Activated T-cell treated with anti-CD3 and anti-CD28 coated beads, Interleukin-2, amount 50 U/mL, for 72 hours (primary cell): ENCODE results near the gene MRPL37. TPM values are rescaled to one million over a fixed set of nuclear protein-coding genes. Genes with fewer than 3 reads are reported as not detected.
A peak's percentile ranks its signal among the peaks of the same experiment; 100 is the strongest.

Source experiments
- ATAC-seq, 2 donors: fragments of 150-1000 bp; cut with Tn5 transposase; replicated peaks in 1 of 2; 2 replicates each; pipeline ENCODE4 v1.10.0; 2021; ENCODE audit warnings: moderate library complexity in 2 of 2, mild to moderate bottlenecking in 1 of 2
- DNase-seq, 2 donors: peaks; one replicate each; pipeline ENCODE4 v3.0.0; 2021 to 2022; ENCODE audit warnings: mixed read lengths in 1 of 2
- H3K27ac Mint-ChIP-seq: one replicate; pipeline ENCODE4 v1.8.0; 2022; ENCODE audit warnings: mild to moderate bottlenecking, moderate library complexity, mixed read lengths
- H3K27me3 Mint-ChIP-seq: one replicate; pipeline ENCODE4 v1.8.0; 2022; ENCODE audit warnings: low read depth, mixed read lengths
- H3K36me3 Mint-ChIP-seq, 2 donors: one replicate each; pipeline ENCODE4 v1.8.0; 2022; ENCODE audit warnings: mixed read lengths in 2 of 2, mild to moderate bottlenecking in 1 of 2; ENCODE audit not compliant: insufficient read depth in 2 of 2
- H3K4me1 Mint-ChIP-seq: one replicate; pipeline ENCODE4 v1.8.0; 2022; ENCODE audit warnings: low read depth, mixed read lengths
- H3K4me3 Mint-ChIP-seq, 2 donors: one replicate each; pipeline ENCODE4 v1.8.0; 2022; ENCODE audit warnings: mild to moderate bottlenecking in 2 of 2, mixed read lengths in 2 of 2, moderate library complexity in 2 of 2
- H3K9me3 Mint-ChIP-seq, 2 donors: one replicate each; pipeline ENCODE4 v1.8.0; 2022; ENCODE audit warnings: mixed read lengths in 2 of 2
- total RNA-seq, 2 donors: library from RNA; stranded (reverse); gene quantifications; one replicate each; pipeline ENCODE4 v1.2.3, GENCODE V29; 2022

Gene MRPL37
- total RNA-seq, 2 donors from 2014 or later = 150 to 166 TPM

DNA sequence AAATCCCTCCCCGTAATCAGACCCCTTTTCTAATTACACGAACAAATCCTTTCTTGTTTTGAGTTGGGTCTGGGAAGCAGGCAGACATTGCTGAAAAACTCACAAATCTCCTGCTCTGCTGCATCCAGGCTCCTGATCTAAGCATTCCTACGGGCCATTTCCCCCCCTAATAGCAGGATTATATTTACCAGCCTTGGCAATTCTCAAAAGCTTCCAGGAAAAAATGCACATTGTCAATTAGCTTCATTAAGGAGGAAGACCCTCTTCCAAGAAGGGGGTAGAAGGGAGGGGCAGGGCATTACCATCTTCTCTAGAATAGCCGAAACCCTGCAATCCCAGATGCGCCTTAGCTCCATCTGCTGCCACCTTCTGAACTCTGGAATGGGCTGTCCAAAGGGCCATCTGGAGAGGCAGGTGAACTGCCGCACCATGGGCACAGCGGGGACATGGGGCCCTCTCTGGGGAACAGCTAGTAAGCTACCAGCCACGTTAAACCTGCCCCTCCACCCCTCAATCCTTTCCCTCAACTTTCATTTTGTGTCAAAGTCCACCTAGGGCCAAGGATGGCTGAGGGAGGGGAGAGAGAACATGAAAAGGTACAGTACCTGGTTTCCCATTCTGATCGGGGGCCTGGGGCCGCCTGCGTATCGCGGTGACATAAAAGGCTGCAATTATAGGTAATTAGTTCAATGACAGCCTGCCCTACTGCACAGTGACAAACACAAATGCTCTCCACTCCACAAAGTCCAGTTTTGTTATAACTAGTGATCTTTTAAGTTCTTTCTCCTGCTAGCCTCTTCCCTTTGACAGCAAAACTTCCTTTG, 56.8 kb downstream of the MRPL37 start:
- H3K4me1 Mint-ChIP-seq = no peaks in the 10 kb centered on the region
- H3K27ac Mint-ChIP-seq = no peak overlapping the region
- H3K36me3 Mint-ChIP-seq = no peaks in the 10 kb centered on the region
- H3K9me3 Mint-ChIP-seq = no peaks in the 10 kb centered on the region
- H3K4me3 Mint-ChIP-seq = no peak overlapping the region
- DNase-seq (no peak), ATAC-seq (no peak)
- H3K27me3 Mint-ChIP-seq = no peaks in the 10 kb centered on the region

DNA sequence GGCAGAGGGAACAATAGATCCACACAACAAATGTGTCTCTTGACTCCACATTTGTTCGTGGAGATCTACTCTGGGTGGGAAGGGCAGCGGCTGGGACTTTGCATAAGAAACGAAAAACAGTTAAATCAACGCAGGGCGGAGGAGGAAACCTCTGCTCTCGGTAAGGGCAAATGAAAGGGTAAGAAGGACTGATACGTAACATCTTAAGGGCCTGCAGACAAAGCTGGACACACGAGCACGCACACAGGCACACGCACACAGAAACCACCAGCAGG, 57.3 kb downstream of the MRPL37 start:
- Mint-ChIP-seq H3K36me3 (no peaks in the 10 kb centered on the region), H3K9me3 (no peaks in the 10 kb centered on the region), H3K4me3 (no peak overlapping the region), H3K4me1 (no peaks in the 10 kb centered on the region), H3K27me3 (no peaks in the 10 kb centered on the region), H3K27ac (no peak overlapping the region)
- ATAC-seq (no peak), DNase-seq (no peak)

GRCh38 chr1:54257876-54258275, 57.9 kb downstream of the MRPL37 start:
- H3K4me3 Mint-ChIP-seq = no peak overlapping the region
- no peaks in the 10 kb centered on the region for H3K27me3 Mint-ChIP-seq
- H3K4me1 Mint-ChIP-seq = no peaks in the 10 kb centered on the region
- H3K27ac Mint-ChIP-seq = no peak overlapping the region
- no peak for ATAC-seq
- no peaks in the 10 kb centered on the region for H3K9me3 Mint-ChIP-seq
- no peaks in the 10 kb centered on the region for H3K36me3 Mint-ChIP-seq
- no peak for DNase-seq

GRCh38 chr1:54259546-54260140, 59.7 kb downstream of the MRPL37 start:
- ATAC-seq (no peak), DNase-seq (no peak)
- H3K27me3 Mint-ChIP-seq = no peaks in the 10 kb centered on the region
- H3K9me3 Mint-ChIP-seq = no peaks in the 10 kb centered on the region
- no peak overlapping the region for H3K4me3 Mint-ChIP-seq
- no peaks in the 10 kb centered on the region for H3K4me1 Mint-ChIP-seq
- no peak overlapping the region for H3K27ac Mint-ChIP-seq
- no peaks in the 10 kb centered on the region for H3K36me3 Mint-ChIP-seq

GRCh38 chr1:54260810-54261209, 60.8 kb downstream of the MRPL37 start:
- ATAC-seq (no peak), DNase-seq (no peak)
- no peaks in the 10 kb centered on the region for H3K9me3 Mint-ChIP-seq
- H3K4me1 Mint-ChIP-seq = no peaks in the 10 kb centered on the region
- no peaks in the 10 kb centered on the region for H3K27me3 Mint-ChIP-seq
- no peak overlapping the region for H3K4me3 Mint-ChIP-seq
- no peaks in the 10 kb centered on the region for H3K36me3 Mint-ChIP-seq
- no peak overlapping the region for H3K27ac Mint-ChIP-seq

GRCh38 chr1:54262244-54262643, 62.3 kb downstream of the MRPL37 start:
- H3K4me1 Mint-ChIP-seq = peaks cover 3% of the 10 kb centered on the region
- no peaks in the 10 kb centered on the region for H3K27me3 Mint-ChIP-seq
- H3K4me3 Mint-ChIP-seq = no peak overlapping the region
- DNase-seq (no peak), ATAC-seq (no peak)
- no peaks in the 10 kb centered on the region for H3K9me3 Mint-ChIP-seq
- H3K27ac Mint-ChIP-seq = no peak overlapping the region
- H3K36me3 Mint-ChIP-seq = no peaks in the 10 kb centered on the region

GRCh38 chr1:54263601-54264226, 63.7 kb downstream of the MRPL37 start:
- Mint-ChIP-seq H3K4me3 (no peak overlapping the region), H3K27me3 (no peaks in the 10 kb centered on the region), H3K4me1 (peaks cover 5% of the 10 kb centered on the region), H3K27ac (no peak overlapping the region), H3K36me3 (no peaks in the 10 kb centered on the region), H3K9me3 (no peaks in the 10 kb centered on the region)
- DNase-seq (no peak), ATAC-seq (no peak)

- H3K27me3 Mint-ChIP-seq = no peaks in the 10 kb centered on the region
- H3K4me3 Mint-ChIP-seq = no peak overlapping the region
- DNase-seq = no peak
- peak in 1 of 2 donors; percentile 11 for ATAC-seq
- H3K4me1 Mint-ChIP-seq = peaks cover 5% of the 10 kb centered on the region
- no peaks in the 10 kb centered on the region for H3K36me3 Mint-ChIP-seq
- H3K9me3 Mint-ChIP-seq = no peaks in the 10 kb centered on the region
- H3K27ac Mint-ChIP-seq = no peak overlapping the region
Observed at GRCh38 chr1:54265126-54265525, 65.2 kb downstream of the MRPL37 start.

DNA sequence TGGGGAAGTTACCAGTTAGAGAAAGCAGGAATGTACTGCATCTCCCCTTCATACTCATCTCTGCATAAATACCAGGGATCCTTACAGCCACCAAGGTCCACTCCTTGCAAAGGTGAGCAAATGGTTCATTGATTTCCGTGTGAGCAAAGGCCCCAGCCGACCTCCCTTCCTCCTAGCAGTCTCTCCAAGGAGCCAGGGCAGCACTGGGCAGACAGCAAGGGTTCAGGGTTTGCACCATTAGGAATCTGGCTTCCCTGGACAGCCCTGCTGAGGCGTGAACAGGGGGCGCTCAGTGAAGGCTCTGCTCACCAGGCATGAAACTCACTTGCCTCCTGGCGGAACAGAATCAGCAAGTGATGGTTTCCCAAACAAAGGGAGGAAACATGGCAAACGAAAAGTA, 65.7 kb downstream of the MRPL37 start:
- H3K27me3 Mint-ChIP-seq = no peaks in the 10 kb centered on the region
- no peak overlapping the region for H3K27ac Mint-ChIP-seq
- DNase-seq (no peak), ATAC-seq (no peak)
- no peaks in the 10 kb centered on the region for H3K36me3 Mint-ChIP-seq
- peaks cover 5% of the 10 kb centered on the region for H3K4me1 Mint-ChIP-seq
- H3K4me3 Mint-ChIP-seq = no peak overlapping the region
- no peaks in the 10 kb centered on the region for H3K9me3 Mint-ChIP-seq

- Mint-ChIP-seq H3K27me3 (no peaks in the 10 kb centered on the region), H3K4me1 (peaks cover 5% of the 10 kb centered on the region), H3K36me3 (no peaks in the 10 kb centered on the region), H3K4me3 (no peak overlapping the region), H3K27ac (no peak overlapping the region), H3K9me3 (no peaks in the 10 kb centered on the region)
- DNase-seq = no peak
- ATAC-seq = no peak
Observed at GRCh38 chr1:54266195-54266594, 66.2 kb downstream of the MRPL37 start.

DNA sequence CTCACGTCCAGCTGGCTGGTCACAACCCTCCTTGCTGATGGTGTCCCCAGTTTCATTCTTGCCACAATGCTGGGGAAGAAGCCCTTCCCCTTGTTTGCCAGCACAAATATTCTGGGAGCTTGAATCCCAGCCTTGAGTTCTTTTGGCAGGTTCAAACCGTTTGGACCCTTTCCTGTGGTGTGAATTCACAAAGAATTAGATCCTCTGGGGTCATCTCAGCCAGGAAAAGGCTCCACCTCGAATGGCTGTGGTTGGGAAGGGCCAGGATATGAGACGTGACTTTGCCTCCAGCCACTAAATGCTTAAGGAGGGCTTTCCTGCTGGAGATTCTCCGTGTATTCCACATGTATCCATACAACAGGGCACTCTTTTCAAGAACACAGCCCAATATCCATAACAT, 66.9 kb downstream of the MRPL37 start:
- Mint-ChIP-seq H3K36me3 (no peaks in the 10 kb centered on the region), H3K4me1 (peaks cover 5% of the 10 kb centered on the region), H3K4me3 (no peak overlapping the region), H3K27ac (no peak overlapping the region), H3K27me3 (no peaks in the 10 kb centered on the region), H3K9me3 (no peaks in the 10 kb centered on the region)
- ATAC-seq = no peak
- DNase-seq = no peak
